H1 (cell line): ENCODE results near the gene HSF4. TPM values are rescaled to one million over a fixed set of nuclear protein-coding genes. Genes with fewer than 3 reads are reported as not detected.

Experiments
- BRCA1 ChIP-seq: IDR thresholded peaks from 2 replicates; pipeline ENCODE4 v1.6.1; 2012; ENCODE audit warnings: low read depth, low read length, improper control_type of control experiment
- CHD7 ChIP-seq: fragments of 300-600 bp; sonication (generic); IDR thresholded peaks from 2 replicates; pipeline ENCODE4 v1.7.1; 2012; ENCODE audit warnings: low read length, moderate library complexity, mild to moderate bottlenecking, inconsistent platforms; ENCODE audit not compliant: insufficient replicate concordance
- CREB1 ChIP-seq: IDR thresholded peaks from 2 replicates; pipeline ENCODE4 v1.6.1; 2012; ENCODE audit warnings: inconsistent platforms
- HDAC2 ChIP-seq, 2 experiments: fragments of 300-600 bp in 1 of 2; sonication (generic) in 1 of 2; IDR thresholded peaks; 2 replicates each; pipeline ENCODE4 v1.6.1; 2011 to 2012; ENCODE audit warnings: low read depth in 2 of 2, low read length in 2 of 2, mild to moderate bottlenecking in 2 of 2, moderate library complexity in 2 of 2, borderline replicate concordance in 1 of 2, inconsistent platforms in 1 of 2
- MAFK ChIP-seq: IDR thresholded peaks from 2 replicates; pipeline ENCODE4 v1.6.1; 2012; ENCODE audit warnings: low read depth, mild to moderate bottlenecking, improper control_type of control experiment, low read length
- NANOG ChIP-seq: IDR thresholded peaks from 2 replicates; pipeline ENCODE4 v1.6.1; 2011; ENCODE audit warnings: low read length, low read depth, mild to moderate bottlenecking, inconsistent platforms; ENCODE audit not compliant: insufficient read depth, poor library complexity, severe bottlenecking
- RFX5 ChIP-seq: IDR thresholded peaks from 2 replicates; pipeline ENCODE4 v1.6.1; 2011; ENCODE audit warnings: low read depth, low read length, improper control_type of control experiment, borderline replicate concordance
- TAF7 ChIP-seq: optimal IDR thresholded peaks from 2 replicates; pipeline ENCODE3; 2011; ENCODE audit warnings: low read depth, mild to moderate bottlenecking, inconsistent platforms, low read length, moderate library complexity, borderline replicate concordance
- polyA plus RNA-seq, 7 experiments: library from polyadenylated mRNA; depleted of rRNA in 3 of 7; stranded (reverse) in 5 of 7; unstranded in 2 of 7; fragments of >200 nt in 5 of 7; fragments of 200-250 nt in 2 of 7; gene quantifications; 1 replicate in 5 of 7; 2 replicates in 1 of 7; 4 replicates in 1 of 7; pipeline versions ENCODE4 v1.2.1 to v1.2.3, GENCODE V29; 2011 to 2013; ENCODE audit warnings: missing spikeins in 2 of 7, mixed read lengths in 2 of 7
- total RNA-seq: library from RNA; stranded (reverse); fragmentation: NEBNext Ultra II Directional; extraction: Animal tissue kit (Norgen Biotek cat#: 25700); gene quantifications from 2 replicates; pipeline ENCODE4 v1.2.1, GENCODE V29; 2021
- TF ChIP-seq, protein P1 (sequence below): IDR thresholded peaks from 2 replicates; pipeline ENCODE4 v1.6.1; 2012; ENCODE audit warnings: inconsistent platforms

HSF4 gene
- total and polyA plus RNA-seq, 2 of the 8 experiments (the other 6 are each of a cell fraction or from before 2014, with no cell fraction given): 0.14 TPM; not detected in 1

- no peak for TF ChIP-seq CHD7
- peak; percentile 62; the same call in 1 of the 2 replicates for TF ChIP-seq CREB1
- no peak for TF ChIP-seq MAFK
- no peak for TF ChIP-seq BRCA1
- no peak for TF ChIP-seq NANOG
- no peak for TF ChIP-seq TAF7
- TF ChIP-seq, protein P1, sequence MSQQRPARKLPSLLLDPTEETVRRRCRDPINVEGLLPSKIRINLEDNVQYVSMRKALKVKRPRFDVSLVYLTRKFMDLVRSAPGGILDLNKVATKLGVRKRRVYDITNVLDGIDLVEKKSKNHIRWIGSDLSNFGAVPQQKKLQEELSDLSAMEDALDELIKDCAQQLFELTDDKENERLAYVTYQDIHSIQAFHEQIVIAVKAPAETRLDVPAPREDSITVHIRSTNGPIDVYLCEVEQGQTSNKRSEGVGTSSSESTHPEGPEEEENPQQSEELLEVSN: no peak
- 0 out of 4 replicates have a peak, but pooled peaks of 1 of the 2 experiments have one; percentile 77 for TF ChIP-seq HDAC2 (IDR thresholded peaks at IDR 0.05; ENCODE audit: borderline replicate concordance in 1 of 2, low read depth in 2 of 2, low read length in 2 of 2)
- no peak for TF ChIP-seq RFX5
Measured at GRCh38 chr16:67191995-67192681, 27.6 kb downstream of the HSF4 start, which contains the start of gene E2F4 (continued).
